Stimulated activated CD4-positive, alpha-beta T cell treated with anti-CD3 and anti-CD28 coated beads, TNF-alpha, amount 100 ng/mL, for 48 hours (primary cell): ENCODE measurements around the gene MEP1B.

Source experiments
- DNase-seq, 3 donors: peaks; one replicate each; pipeline ENCODE4 v3.0.0-alpha.2; 2020; ENCODE audit warnings: low read depth in 3 of 3

MEP1B gene

GRCh38 chr18:32267463-32267862 is 77.6 kb downstream of the MEP1B start:
- no peak for DNase-seq
